Tibial nerve (tissue), 4 donors: Measurements from ENCODE around the gene BEAN1.

ENCODE experiments used
- CTCF ChIP-seq, 5 experiments: fragments of 200-600 bp in 3 of 5; fragments of 450-650 bp in 2 of 5; sonication (generic) in 3 of 5; IDR thresholded peaks; one replicate each; pipeline ENCODE4 v1.5.1; 2016 to 2019; ENCODE audit warnings: antibody characterized with exemption in 5 of 5, mild to moderate bottlenecking in 3 of 5, moderate library complexity in 2 of 5
- EP300 ChIP-seq, 2 donors: sonication (generic); formaldehyde crosslinking; IDR thresholded peaks; one replicate each; pipeline ENCODE4 v1.6.1; 2017; ENCODE audit warnings: antibody characterized with exemption in 2 of 2, mild to moderate bottlenecking in 1 of 2
- POLR2A ChIP-seq, 2 donors: fragments of 450-650 bp; IDR thresholded peaks; one replicate each; pipeline ENCODE4 v1.6.1; 2017; ENCODE audit warnings: antibody characterized with exemption in 2 of 2, mild to moderate bottlenecking in 2 of 2, moderate library complexity in 2 of 2

- TF ChIP-seq POLR2A (IDR thresholded peaks at IDR 0.05) (no peak), CTCF (IDR thresholded peaks at IDR 0.05) (no peak), EP300 (IDR thresholded peaks at IDR 0.05) (no peak)
Observed at GRCh38 chr16:66513111-66513723, 86.1 kb downstream of the BEAN1 start.
